Measurements from ENCODE around the gene RUNX2. TPM values are rescaled to one million over a fixed set of nuclear protein-coding genes. Genes with fewer than 3 reads are reported as not detected.

Gene RUNX2
- total RNA-seq, 1 donor from 2014 or later, result 26.1 TPM

DNA sequence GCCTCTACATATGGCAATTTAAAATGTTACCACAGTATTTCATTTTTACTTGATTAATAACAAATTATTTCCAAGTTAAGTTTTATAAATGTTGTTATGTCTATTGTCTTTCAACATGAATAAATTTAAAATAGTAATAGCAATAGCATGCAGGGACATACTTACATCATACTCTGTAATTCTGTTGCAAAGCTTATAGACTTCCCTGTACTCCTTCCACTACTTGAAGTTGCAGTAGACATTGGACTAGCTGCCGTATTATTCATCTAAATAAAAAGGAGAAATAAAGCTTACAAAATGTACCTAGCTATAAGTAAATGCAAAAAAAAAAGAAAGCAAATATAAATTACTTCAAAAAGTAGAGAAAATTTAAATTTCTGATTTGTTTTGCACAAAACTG lies 36.9 kb downstream of the RUNX2 start:
- no peaks in the 10 kb centered on the region for H3K9me3 ChIP-seq (ENCODE audit: insufficient read depth, low read depth, low read length)
- H3K4me3 ChIP-seq (ENCODE audit: insufficient read depth, low read depth, low read length), result no peak overlapping the region
- Mint-ChIP-seq H3K9me3 (ENCODE audit: unreplicated experiment) (no peaks in the 10 kb centered on the region), H3K4me3 (ENCODE audit: unreplicated experiment) (no peak overlapping the region), H3K36me3 (ENCODE audit: low read depth, unreplicated experiment) (no peaks in the 10 kb centered on the region), H3K27me3 (ENCODE audit: low read depth, unreplicated experiment) (no peaks in the 10 kb centered on the region), H3K4me1 (ENCODE audit: low read depth, unreplicated experiment) (peaks cover 2% of the 10 kb centered on the region), H3K27ac (ENCODE audit: unreplicated experiment) (no peak overlapping the region)
- no peak for DNase-seq (ENCODE audit: low read depth)
- H3K9ac ChIP-seq (ENCODE audit: low read length), result no peak overlapping the region
- no peaks in the 10 kb centered on the region for H3K27me3 ChIP-seq (ENCODE audit: insufficient read depth, low read length)
- no peak for FAIRE-seq
- H3K36me3 ChIP-seq (ENCODE audit: insufficient read depth, low read length), result no peaks in the 10 kb centered on the region
- peaks cover 4% of the 10 kb centered on the region for H3K79me2 ChIP-seq (ENCODE audit: insufficient read depth, low read length)
- TF ChIP-seq EZH2 (IDR thresholded peaks at IDR 0.05; ENCODE audit: insufficient read depth, low read length), result no peak
- H4K20me1 ChIP-seq (ENCODE audit: insufficient read depth, low read length), result no peaks in the 10 kb centered on the region
- no peak overlapping the region for H3K4me2 ChIP-seq (ENCODE audit: low read length)
- no peak overlapping the region for H2AFZ ChIP-seq (ENCODE audit: low read depth, low read length)
- H3K4me1 ChIP-seq (ENCODE audit: insufficient read depth, low read length), result no peaks in the 10 kb centered on the region
- H3K27ac ChIP-seq (ENCODE audit: low read depth, low read length), result no peak overlapping the region

- FAIRE-seq (no peak), DNase-seq (ENCODE audit: low read depth) (no peak)
- TF ChIP-seq EZH2 (IDR thresholded peaks at IDR 0.05; ENCODE audit: insufficient read depth, low read length), result no peak
- TF ChIP-seq CTCF (IDR thresholded peaks at IDR 0.05; ENCODE audit: insufficient read depth, low read depth, low read length), result no peak
- Mint-ChIP-seq H3K4me1 (ENCODE audit: low read depth, unreplicated experiment) (peaks cover 3% of the 10 kb centered on the region), H3K9me3 (ENCODE audit: unreplicated experiment) (no peaks in the 10 kb centered on the region), H3K36me3 (ENCODE audit: low read depth, unreplicated experiment) (no peaks in the 10 kb centered on the region), H3K4me3 (ENCODE audit: unreplicated experiment) (no peak overlapping the region), H3K27ac (ENCODE audit: unreplicated experiment) (no peak overlapping the region), H3K27me3 (ENCODE audit: low read depth, unreplicated experiment) (no peaks in the 10 kb centered on the region)
- no peak overlapping the region for H3K27ac ChIP-seq (ENCODE audit: low read depth, low read length)
- H3K9ac ChIP-seq (ENCODE audit: low read length), result no peak overlapping the region
- H3K27me3 ChIP-seq (ENCODE audit: insufficient read depth, low read length), result no peaks in the 10 kb centered on the region
- no peak overlapping the region for H3K4me2 ChIP-seq (ENCODE audit: low read length)
- H3K36me3 ChIP-seq (ENCODE audit: insufficient read depth, low read length), result no peaks in the 10 kb centered on the region
- H3K79me2 ChIP-seq (ENCODE audit: insufficient read depth, low read length), result peaks cover 6% of the 10 kb centered on the region
- no peaks in the 10 kb centered on the region for H3K4me1 ChIP-seq (ENCODE audit: insufficient read depth, low read length)
- no peaks in the 10 kb centered on the region for H3K9me3 ChIP-seq (ENCODE audit: insufficient read depth, low read depth, low read length)
- H2AFZ ChIP-seq (ENCODE audit: low read depth, low read length), result no peak overlapping the region
- no peak overlapping the region for H3K4me3 ChIP-seq (ENCODE audit: insufficient read depth, low read depth, low read length)
- no peaks in the 10 kb centered on the region for H4K20me1 ChIP-seq (ENCODE audit: insufficient read depth, low read length)
Observed at GRCh38 chr6:45366534-45366933, 38.4 kb downstream of the RUNX2 start.

- no peak overlapping the region for H3K9ac ChIP-seq (ENCODE audit: low read length)
- Mint-ChIP-seq H3K27ac (ENCODE audit: unreplicated experiment) (no peak overlapping the region), H3K4me3 (ENCODE audit: unreplicated experiment) (no peak overlapping the region), H3K9me3 (ENCODE audit: unreplicated experiment) (no peaks in the 10 kb centered on the region), H3K27me3 (ENCODE audit: low read depth, unreplicated experiment) (no peaks in the 10 kb centered on the region), H3K36me3 (ENCODE audit: low read depth, unreplicated experiment) (no peaks in the 10 kb centered on the region), H3K4me1 (ENCODE audit: low read depth, unreplicated experiment) (peaks cover 3% of the 10 kb centered on the region)
- no peak for FAIRE-seq
- H4K20me1 ChIP-seq (ENCODE audit: insufficient read depth, low read length), result no peaks in the 10 kb centered on the region
- H3K36me3 ChIP-seq (ENCODE audit: insufficient read depth, low read length), result no peaks in the 10 kb centered on the region
- TF ChIP-seq EZH2 (IDR thresholded peaks at IDR 0.05; ENCODE audit: insufficient read depth, low read length), result no peak
- H2AFZ ChIP-seq (ENCODE audit: low read depth, low read length), result no peak overlapping the region
- H3K27me3 ChIP-seq (ENCODE audit: insufficient read depth, low read length), result no peaks in the 10 kb centered on the region
- DNase-seq (ENCODE audit: low read depth), result no peak
- H3K4me2 ChIP-seq (ENCODE audit: low read length), result no peak overlapping the region
- H3K4me1 ChIP-seq (ENCODE audit: insufficient read depth, low read length), result no peaks in the 10 kb centered on the region
- H3K27ac ChIP-seq (ENCODE audit: low read depth, low read length), result no peak overlapping the region
- H3K79me2 ChIP-seq (ENCODE audit: insufficient read depth, low read length), result peaks cover 11% of the 10 kb centered on the region
- no peaks in the 10 kb centered on the region for H3K9me3 ChIP-seq (ENCODE audit: insufficient read depth, low read depth, low read length)
- no peak overlapping the region for H3K4me3 ChIP-seq (ENCODE audit: insufficient read depth, low read depth, low read length)
Observed at GRCh38 chr6:45367999-45368398, 39.9 kb downstream of the RUNX2 start.
